NCI-H2196 (cell line): ENCODE results near the gene SLC6A20.

Experiments
- DNase-seq: peaks from one replicate; lab custom pipeline; 2025; ENCODE audit not compliant: unreplicated experiment; lab: John Stamatoyannopoulos, UW

SLC6A20 gene

DNA sequence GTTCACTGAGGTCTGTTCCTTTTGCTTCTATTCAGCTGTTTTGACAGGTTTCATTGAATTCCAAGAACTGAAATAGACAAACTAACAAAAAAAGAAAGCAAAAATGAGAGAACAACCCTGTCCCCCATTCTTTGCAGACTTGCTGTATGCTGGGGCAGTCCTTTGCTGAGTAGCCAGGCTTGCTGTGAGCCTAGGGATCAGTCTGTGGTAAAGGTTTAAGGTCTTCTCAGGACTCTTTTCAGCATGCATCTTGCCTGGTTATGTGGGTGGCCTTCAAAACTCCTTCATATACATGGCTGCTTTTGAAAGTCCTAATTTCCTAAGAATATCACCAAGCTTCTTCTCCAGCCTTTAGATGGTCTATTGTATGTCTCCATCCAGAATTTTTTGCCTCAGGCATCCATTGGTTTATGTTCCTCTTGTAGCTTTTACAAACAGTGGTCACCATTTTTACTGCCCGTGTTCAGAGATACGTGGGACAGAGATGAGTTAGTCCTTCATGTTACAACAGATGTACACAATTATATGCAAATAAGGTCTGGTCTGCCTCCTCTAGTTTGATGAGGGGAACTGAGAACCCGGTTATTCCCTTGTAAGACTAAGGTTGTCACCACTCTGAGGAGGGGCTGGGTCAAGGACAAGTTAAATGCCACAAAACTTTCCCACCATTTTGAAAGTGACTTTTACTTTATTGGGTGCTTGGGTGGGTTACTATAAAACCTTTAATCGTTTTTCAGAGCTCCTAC, 65.8 kb downstream of the SLC6A20 start:
- DNase-seq, result no peak

DNA sequence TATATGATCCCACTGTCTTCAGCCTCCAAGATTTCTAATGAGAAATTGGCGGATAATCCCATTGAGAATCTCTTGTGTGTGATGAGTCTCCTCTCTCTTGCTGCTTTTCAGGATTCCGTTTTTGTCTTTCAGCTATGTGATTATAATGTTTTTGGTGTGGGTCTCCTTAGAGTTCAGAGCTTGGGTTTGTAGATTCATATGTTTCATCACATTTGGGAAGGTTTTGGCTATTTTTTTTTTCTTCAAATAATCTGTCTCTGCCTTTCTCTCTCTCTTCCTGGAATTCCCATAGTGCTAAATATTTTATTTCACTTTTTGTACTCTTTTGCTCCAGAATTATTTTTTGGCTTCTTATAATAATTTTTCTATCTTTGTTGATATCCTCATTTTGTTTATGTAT, 66.7 kb downstream of the SLC6A20 start:
- no peak for DNase-seq

DNA sequence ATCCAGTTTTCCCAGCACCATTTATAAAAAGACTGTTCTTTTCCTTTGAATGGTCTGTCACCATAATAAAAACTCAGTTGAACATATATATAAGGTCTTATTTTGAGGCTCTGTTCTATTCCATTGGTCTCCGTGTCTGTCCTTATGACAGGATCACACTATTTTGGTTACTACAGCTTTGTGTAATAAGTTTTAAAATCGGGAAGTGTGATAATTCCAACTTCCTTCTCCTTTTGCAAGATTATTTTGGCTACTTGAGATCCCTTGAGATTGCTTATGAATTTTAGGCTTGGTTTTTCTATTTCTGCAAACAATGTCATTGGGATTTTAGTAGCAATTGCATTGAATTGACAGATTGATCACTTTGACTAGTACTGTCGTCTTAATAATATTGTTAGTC, 71.4 kb downstream of the SLC6A20 start:
- no peak for DNase-seq

DNA sequence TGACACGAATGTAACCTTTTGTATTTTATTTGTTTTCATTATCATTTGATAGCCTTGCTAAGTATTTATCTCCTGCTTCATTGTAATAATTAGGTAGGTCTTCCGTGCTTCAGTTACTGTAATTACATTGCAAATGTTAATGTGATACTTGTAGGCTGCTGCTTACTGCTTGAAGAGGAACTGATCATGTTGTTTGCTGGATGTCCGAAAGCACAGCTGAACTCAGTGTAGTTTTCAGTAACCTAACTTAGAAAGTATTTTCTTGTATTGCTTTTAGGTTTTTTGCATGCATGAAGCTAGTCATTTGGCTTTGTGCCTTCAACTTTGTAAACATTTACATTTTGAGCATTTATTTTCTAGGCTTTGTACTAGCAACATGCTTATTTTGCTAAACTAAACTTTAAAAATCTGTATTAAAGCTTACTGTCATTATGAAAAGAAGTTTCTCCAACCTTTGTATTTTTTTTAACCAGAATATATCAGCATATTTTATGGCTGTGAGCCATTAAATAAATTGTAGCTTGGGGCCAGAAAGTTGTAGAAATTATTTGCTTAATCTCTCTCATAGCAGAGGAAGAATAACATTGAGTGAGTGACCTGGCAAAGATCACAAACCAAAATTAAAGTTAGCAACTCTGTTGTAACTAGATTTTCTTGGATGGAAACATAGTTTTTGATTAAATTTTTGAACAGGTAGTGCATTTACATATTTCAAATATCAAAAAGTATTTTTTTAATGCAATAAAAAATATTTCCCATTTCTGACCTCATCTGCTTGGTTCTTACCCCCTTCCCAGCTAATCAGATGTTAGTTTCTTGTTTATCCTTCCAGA, 76.5 kb downstream of the SLC6A20 start:
- no peak for DNase-seq

DNA sequence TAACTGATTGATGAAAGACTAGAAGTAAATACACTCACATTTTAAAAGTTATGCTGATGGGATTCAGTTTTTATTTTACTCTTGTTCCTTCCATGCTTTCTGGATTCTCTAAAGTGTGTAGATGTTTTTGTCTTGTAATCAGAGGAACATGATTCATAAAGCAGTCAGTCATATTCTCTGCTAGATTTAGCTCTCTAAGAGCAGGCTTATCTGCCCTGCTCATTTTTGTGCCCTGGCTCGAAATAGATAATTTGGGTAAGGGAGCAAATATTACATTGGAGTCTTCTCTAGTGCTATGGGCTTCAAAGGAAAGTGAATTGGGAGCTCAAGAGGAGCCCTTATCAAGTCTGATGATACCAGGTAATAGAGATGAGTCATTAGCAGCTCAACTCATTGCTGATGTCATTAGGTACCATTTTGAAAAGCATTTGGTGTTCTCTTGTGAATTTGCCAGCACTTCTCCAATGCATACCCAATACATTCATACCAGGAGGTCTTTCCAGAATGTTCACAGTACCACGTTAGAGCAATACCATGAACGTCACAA, 79.5 kb downstream of the SLC6A20 start:
- no peak for DNase-seq

DNA sequence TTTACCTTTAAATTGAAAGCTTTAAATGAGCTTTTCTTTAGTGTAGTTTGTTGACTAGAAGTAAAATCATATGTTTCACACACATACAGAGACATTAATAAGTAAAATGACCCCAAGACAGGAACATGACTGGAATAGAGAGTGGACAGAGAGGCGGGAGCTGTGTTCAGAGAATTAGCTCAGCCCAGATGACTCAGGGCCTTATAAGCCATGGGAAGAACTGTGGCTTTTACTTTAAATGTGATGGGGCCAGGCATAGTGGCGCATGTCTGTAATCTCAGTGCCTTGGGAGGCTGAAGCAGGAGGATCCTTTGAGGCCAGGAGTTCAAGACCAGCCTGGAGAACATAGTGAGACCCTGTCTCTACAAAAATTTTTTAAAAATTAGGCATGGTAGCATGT, 80.4 kb downstream of the SLC6A20 start:
- no peak for DNase-seq

DNA sequence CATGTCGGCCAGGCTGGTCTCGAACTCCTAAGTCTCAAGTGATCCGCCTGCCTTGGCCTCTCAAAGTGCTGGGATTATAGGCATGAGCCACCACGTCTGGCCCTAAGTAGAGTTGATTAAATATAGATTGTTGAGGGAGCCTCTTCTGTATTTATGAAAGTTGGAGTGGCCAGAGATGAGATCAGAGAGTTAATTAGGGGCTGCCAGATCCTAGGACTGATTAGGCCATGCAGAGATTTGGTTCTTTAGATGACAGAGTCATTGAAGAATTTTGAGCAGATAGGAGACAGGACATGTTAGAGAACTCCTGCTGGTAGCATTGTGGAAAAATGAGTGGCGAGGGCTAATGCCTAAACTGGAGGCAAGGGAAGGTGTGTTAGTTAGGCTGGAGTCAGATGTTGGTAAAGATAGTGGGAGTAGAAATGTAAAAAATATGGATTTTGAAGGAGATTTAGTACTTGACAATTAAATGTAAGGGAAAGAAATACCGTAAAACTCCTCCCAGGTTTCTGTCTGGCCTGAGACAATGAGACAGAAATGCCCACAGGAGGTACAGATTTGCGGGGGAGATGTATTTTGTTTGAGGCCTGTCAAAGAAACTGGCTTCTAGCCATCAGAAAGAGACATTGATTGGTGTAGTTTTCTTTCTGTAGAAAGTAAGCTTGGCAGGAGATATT, 83.8 kb downstream of the SLC6A20 start:
- DNase-seq, result no peak

DNA sequence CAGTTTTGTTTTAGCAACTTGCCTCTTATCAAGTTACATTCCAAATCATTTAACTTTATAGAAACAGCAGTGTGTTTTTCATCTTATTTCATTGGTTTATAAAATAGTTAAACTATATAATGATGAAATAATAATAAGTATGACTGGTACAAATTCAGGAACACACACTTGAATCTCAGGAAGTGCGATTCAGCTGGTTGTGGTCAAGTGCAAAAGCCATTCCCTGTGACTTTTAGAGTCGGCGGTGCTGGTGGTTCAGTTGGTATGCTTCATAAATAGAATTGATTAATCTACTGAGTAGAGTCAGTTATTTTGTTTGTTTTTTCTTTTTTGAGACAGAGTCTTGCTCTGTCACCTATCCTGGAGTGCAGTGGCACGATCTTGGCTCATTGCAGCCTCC, 84.4 kb downstream of the SLC6A20 start:
- DNase-seq, result no peak

DNA sequence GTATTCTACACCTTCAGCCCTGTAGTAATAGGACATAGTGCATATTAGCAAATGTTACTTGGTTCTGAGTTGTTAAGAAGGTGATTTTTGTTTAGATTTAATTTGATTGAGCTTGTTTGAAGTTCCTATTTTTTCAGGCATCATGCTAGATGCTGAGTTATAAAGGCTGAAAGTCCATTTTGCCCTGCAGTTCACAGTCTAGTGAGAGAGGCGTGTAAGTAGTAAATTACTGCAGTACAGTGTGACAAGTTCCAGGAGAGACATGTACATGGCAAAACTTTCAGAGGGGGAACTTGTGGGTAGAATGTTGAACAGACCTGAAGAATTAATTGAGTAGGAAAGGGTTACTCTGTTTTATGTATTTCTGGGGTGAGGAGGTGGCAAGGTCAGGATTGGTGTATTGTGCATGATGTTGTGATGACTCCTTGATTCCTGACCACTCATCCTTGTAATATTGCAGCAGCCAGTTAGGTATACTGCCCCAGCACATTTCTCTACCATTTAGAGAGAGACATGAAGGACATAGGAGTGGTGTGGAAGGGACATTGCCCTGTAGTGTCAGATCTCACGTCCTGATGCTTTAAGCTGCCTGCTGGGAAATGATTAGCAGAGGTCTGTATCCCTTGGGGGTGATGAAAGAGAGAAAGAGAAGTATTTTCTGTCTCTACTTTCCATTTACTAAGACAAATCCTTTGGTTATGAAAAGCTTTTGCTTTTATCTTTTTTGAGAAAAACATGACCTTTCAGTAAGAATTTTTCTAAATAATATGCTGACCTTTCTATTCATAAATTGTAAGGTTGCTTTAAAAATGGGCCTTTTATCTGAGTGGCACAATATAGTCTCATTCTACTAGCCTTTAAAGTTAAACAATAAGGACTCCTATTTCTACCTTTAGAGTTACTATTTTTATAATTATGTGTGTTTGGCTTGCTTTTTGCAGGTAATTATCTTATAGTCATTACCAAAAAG, 90.2 kb downstream of the SLC6A20 start:
- no peak for DNase-seq
